Fibroblast of mammary gland (primary cell): ENCODE results near the gene DLG2.

Source experiments
- DNase-seq: peaks from one replicate; pipeline ENCODE4 v3.0.0-alpha.2; 2010; ENCODE audit warnings: low read depth
- H3K4me3 ChIP-seq: 2 replicates; pipeline ENCODE4 v1.5.1; 2011; ENCODE audit warnings: low read depth, mild to moderate bottlenecking, low read length, moderate library complexity; ENCODE audit not compliant: control insufficient read depth
- CTCF ChIP-seq: conservative IDR thresholded peaks from 2 replicates; pipeline ENCODE4 v1.5.1; 2011; ENCODE audit warnings: low read depth, low read length, inconsistent platforms; ENCODE audit not compliant: control insufficient read depth, insufficient read depth

The DLG2 gene

GRCh38 chr11:83715927-83716535, 1911.1 kb downstream of the DLG2 start:
- H3K4me3 ChIP-seq = no peak overlapping the region
- no peak for DNase-seq
- TF ChIP-seq CTCF = no peak

GRCh38 chr11:83713708-83714107, 1913.4 kb downstream of the DLG2 start:
- peak; percentile 68 for DNase-seq
- no peak for TF ChIP-seq CTCF
- no peak overlapping the region for H3K4me3 ChIP-seq

- peak; percentile 33 for DNase-seq
- no peak overlapping the region for H3K4me3 ChIP-seq
- no peak for TF ChIP-seq CTCF
These were observed 1916.0 kb downstream of the DLG2 start for GRCh38 chr11:83711106-83711527.

GRCh38 chr11:83709434-83709833, 1917.7 kb downstream of the DLG2 start:
- TF ChIP-seq CTCF = no peak

GRCh38 chr11:83706566-83706965, 1920.6 kb downstream of the DLG2 start:
- DNase-seq = no peak
- no peak overlapping the region for H3K4me3 ChIP-seq
- no peak for TF ChIP-seq CTCF

More at GRCh38 chr11:83709434-83709833, 1917.7 kb downstream of the DLG2 start:
- no peak overlapping the region for H3K4me3 ChIP-seq
- no peak for DNase-seq

- H3K4me3 ChIP-seq = no peak overlapping the region
- no peak for DNase-seq
- TF ChIP-seq CTCF = no peak
These were observed 1924.3 kb downstream of the DLG2 start for GRCh38 chr11:83702796-83703195.

- no peak for TF ChIP-seq CTCF
- H3K4me3 ChIP-seq = no peak overlapping the region
- no peak for DNase-seq
These were observed 1929.6 kb downstream of the DLG2 start for GRCh38 chr11:83697518-83697917.
